Right renal cortex interstitium (tissue), 3 donors: ENCODE results near the gene SPTBN1. TPM values are rescaled to one million over a fixed set of nuclear protein-coding genes. Genes with fewer than 3 reads are reported as not detected.

Experiments used
- DNase-seq, 3 donors: peaks; one replicate each; pipeline ENCODE4 v3.0.0-alpha.2; 2013; ENCODE audit warnings: low read depth in 3 of 3, low spot score in 2 of 3
- polyA plus RNA-seq, 3 donors: library from polyadenylated mRNA; unstranded; fragments of 120-200 nt; gene quantifications; one replicate each; pipeline ENCODE4 v1.2.1, GENCODE V29; 2013; ENCODE audit not compliant: insufficient read length in 3 of 3

The SPTBN1 gene
- polyA plus RNA-seq, 3 donors: 222 to 230 (median 225) TPM

GRCh38 chr2:54620948-54621347, 164.8 kb downstream of the SPTBN1 start:
- DNase-seq: no peak

GRCh38 chr2:54624591-54625071, 168.5 kb downstream of the SPTBN1 start:
- DNase-seq: peak in 2 of 3 donors; percentile 70 to 73

GRCh38 chr2:54626131-54626530, 170.0 kb downstream of the SPTBN1 start:
- no peak for DNase-seq

- no peak for DNase-seq
Observed at GRCh38 chr2:54626884-54627283, 170.8 kb downstream of the SPTBN1 start.

GRCh38 chr2:54627973-54628372, 171.8 kb downstream of the SPTBN1 start:
- DNase-seq: no peak

- no peak for DNase-seq
Observed at GRCh38 chr2:54628418-54628817, 172.3 kb downstream of the SPTBN1 start.

GRCh38 chr2:54628957-54629356, 172.8 kb downstream of the SPTBN1 start:
- DNase-seq: no peak

GRCh38 chr2:54629390-54629789, 173.3 kb downstream of the SPTBN1 start:
- DNase-seq: no peak

- no peak for DNase-seq
Observed at GRCh38 chr2:54629914-54630857, 174.1 kb downstream of the SPTBN1 start.

GRCh38 chr2:54630858-54631497, 174.9 kb downstream of the SPTBN1 start:
- no peak for DNase-seq

GRCh38 chr2:54631755-54632154, 175.6 kb downstream of the SPTBN1 start:
- no peak for DNase-seq

- no peak for DNase-seq
Observed at GRCh38 chr2:54632733-54633692, 176.9 kb downstream of the SPTBN1 start.

GRCh38 chr2:54634021-54634420, 177.9 kb downstream of the SPTBN1 start:
- DNase-seq: no peak

GRCh38 chr2:54634564-54635511, 178.7 kb downstream of the SPTBN1 start:
- DNase-seq: no peak

GRCh38 chr2:54635554-54636152, 179.5 kb downstream of the SPTBN1 start:
- DNase-seq: no peak

GRCh38 chr2:54636415-54637139, 180.4 kb downstream of the SPTBN1 start:
- no peak for DNase-seq

- DNase-seq: no peak
Observed at GRCh38 chr2:54638103-54638502, 182.0 kb downstream of the SPTBN1 start.

- DNase-seq: no peak
Observed at GRCh38 chr2:54638774-54639187, 182.7 kb downstream of the SPTBN1 start.
